Adipocyte (in vitro differentiated cells): ENCODE results near the gene SF3B4.

Experiments used
- DNase-seq: peaks from one replicate; pipeline ENCODE4 v3.0.0-alpha.2; 2015; ENCODE audit warnings: low read depth
- H3K27me3 ChIP-seq: replicated peaks from 2 replicates; pipeline ENCODE4 v1.7.0; 2013; ENCODE audit warnings: mild to moderate bottlenecking, low read length, moderate library complexity; ENCODE audit not compliant: control insufficient read depth, insufficient read depth
- H3K36me3 ChIP-seq: 2 replicates; pipeline ENCODE4 v1.7.0; 2013; ENCODE audit warnings: low read length, mild to moderate bottlenecking, moderate library complexity; ENCODE audit not compliant: control insufficient read depth, insufficient read depth, severe bottlenecking
- H3K4me1 ChIP-seq: 2 replicates; pipeline ENCODE4 v1.7.0; 2013; ENCODE audit warnings: mild to moderate bottlenecking, low read length, moderate library complexity; ENCODE audit not compliant: control insufficient read depth, insufficient read depth
- H3K4me3 ChIP-seq: 2 replicates; pipeline ENCODE4 v1.7.0; 2013; ENCODE audit warnings: mild to moderate bottlenecking, low read length, moderate library complexity
- H3K9ac ChIP-seq: 2 replicates; pipeline ENCODE4 v1.7.0; 2013; ENCODE audit warnings: mild to moderate bottlenecking, low read length, moderate library complexity
- H3K9me3 ChIP-seq: 2 replicates; pipeline ENCODE4 v1.7.0; 2013; ENCODE audit warnings: mild to moderate bottlenecking, low read length, moderate library complexity; ENCODE audit not compliant: control insufficient read depth

Gene SF3B4

DNA sequence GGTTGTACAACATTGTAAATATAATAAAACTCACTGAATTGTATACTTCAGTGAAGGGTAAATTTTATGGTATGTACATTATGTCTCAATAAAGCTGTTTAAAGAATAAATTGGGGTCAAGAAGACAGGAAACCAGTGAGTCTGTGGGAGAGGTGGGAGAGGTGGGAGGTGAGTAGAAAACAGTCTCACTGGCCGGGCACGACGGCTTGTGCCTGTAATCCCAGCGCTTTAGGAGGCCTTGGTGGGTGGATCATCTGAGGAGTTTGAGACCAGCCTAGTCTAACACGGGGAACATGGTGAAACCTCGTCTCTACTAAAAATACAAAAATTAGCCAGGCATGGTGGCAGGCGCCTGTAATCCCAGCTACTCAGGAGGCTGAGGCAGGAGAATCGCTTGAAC lies 4.9 kb upstream of the SF3B4 start:
- Histone ChIP-seq H3K9ac (no peak overlapping the region), H3K4me1 (peaks cover 26% of the 10 kb centered on the region), H3K36me3 (no peaks in the 10 kb centered on the region), H3K4me3 (no peak overlapping the region), H3K27me3 (no peaks in the 10 kb centered on the region), H3K9me3 (no peaks in the 10 kb centered on the region)
- no peak for DNase-seq

DNA sequence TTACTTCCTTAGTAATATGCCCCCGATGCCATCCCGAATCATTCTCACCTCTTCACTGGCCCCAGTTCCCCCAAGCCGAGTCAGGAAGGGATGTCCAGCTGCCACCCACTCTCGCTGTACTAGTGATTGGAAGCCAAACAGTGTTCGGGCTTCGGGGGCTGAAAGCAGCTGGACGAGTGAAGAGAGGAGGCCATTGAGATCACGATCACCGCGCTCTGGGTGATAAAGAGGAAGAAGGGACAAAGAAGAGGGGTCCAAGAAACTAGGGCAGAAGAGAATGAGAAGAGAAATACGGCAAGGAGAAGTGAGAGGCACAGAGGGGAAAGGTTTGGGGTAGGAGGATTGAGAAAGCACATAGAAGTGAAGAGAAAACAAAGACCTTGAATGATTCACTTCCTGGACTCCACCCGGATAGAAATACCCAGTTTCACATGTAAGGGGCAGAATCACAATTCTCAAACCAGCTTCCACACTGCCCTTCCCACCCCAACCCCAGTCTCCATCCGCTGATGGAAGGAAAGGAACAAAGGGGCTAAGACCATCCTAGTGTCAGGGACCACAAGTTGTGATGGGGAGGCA lies 3.7 kb upstream of the SF3B4 start:
- no peak overlapping the region for H3K9ac ChIP-seq
- DNase-seq = no peak
- H3K9me3 ChIP-seq = no peaks in the 10 kb centered on the region
- H3K4me1 ChIP-seq = peaks cover 20% of the 10 kb centered on the region
- no peak overlapping the region for H3K4me3 ChIP-seq
- H3K36me3 ChIP-seq = peaks cover 5% of the 10 kb centered on the region
- H3K27me3 ChIP-seq = no peaks in the 10 kb centered on the region

DNA sequence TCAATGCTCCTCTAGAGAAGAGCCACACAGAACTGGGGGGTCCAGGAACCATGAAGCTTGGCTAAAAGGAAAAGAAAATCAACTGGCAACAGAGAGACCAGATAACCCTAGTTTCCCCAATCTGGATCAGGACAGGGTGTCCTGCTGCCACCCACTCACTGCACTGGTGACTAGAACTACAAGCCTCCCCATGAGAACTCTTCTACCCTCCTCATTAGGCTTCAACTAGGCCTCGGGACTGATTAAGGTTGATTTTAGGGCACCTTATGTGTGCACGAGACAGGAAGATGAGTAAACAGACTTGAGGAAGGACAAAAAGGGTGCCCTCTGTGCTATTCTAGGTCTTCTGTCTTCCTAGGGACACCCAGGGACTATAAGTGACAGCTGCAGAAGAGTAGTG lies 2.3 kb upstream of the SF3B4 start:
- Histone ChIP-seq H3K27me3 (no peaks in the 10 kb centered on the region), H3K9ac (no peak overlapping the region)
- DNase-seq = no peak

DNA sequence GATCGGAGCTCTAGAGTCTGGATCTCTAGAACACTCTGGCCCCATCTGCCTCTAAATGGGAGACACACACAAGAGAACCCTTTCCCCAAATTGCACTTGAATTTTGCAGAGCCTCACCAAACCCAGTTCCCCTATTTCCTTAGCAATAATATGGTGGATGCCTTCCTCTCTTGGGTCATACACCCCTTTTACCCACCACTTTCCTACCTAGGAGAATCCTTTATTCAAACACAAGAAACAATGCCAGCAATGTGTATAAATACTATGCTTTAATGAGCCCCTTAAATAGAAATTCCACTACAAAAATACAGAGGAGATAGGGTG lies 760 bp upstream of the SF3B4 start:
- no peaks in the 10 kb centered on the region for H3K9me3 ChIP-seq
- H3K27me3 ChIP-seq = no peaks in the 10 kb centered on the region
- peak overlapping the region; percentile 95 for H3K4me3 ChIP-seq

More for the DNA sequence above, 2.3 kb upstream of the SF3B4 start:
- Histone ChIP-seq H3K36me3 (peaks cover 19% of the 10 kb centered on the region), H3K4me1 (peaks cover 27% of the 10 kb centered on the region), H3K4me3 (no peak overlapping the region), H3K9me3 (no peaks in the 10 kb centered on the region)

DNA sequence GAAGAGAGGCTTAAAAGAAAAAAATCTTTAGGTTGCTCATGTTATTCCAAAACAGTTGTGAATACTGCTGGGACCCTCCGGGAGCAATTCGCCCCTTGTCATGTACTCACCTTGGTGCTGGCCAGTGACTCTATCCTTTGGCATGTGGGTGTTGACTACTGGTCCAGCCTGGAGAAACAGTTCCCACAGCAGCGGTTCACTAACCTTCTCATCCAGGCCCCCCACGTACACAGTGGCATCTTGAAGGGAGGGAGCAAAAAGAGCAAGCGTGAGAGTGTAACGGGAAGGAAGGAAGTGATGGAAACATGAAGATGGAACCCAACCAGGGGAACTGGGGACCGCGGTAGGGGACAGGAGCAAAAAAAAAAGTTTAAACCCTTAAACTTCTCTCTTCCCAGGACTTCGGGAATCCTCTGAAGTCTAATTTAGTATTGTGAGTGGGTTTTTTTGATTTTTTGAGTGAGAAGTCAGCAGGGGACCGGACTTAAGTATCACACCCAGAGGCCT lies 494 bp downstream of the SF3B4 start:
- Histone ChIP-seq H3K36me3 (peaks cover 45% of the 10 kb centered on the region), H3K27me3 (no peaks in the 10 kb centered on the region), H3K9me3 (no peaks in the 10 kb centered on the region), H3K4me3 (peak overlapping the region; percentile 95), H3K9ac (peak overlapping the region; percentile 97), H3K4me1 (peaks cover 32% of the 10 kb centered on the region)
- peak; percentile 28 for DNase-seq

More for the DNA sequence above, 760 bp upstream of the SF3B4 start:
- Histone ChIP-seq H3K36me3 (peaks cover 34% of the 10 kb centered on the region), H3K9ac (peak overlapping the region; percentile 97), H3K4me1 (peaks cover 32% of the 10 kb centered on the region)
- no peak for DNase-seq

DNA sequence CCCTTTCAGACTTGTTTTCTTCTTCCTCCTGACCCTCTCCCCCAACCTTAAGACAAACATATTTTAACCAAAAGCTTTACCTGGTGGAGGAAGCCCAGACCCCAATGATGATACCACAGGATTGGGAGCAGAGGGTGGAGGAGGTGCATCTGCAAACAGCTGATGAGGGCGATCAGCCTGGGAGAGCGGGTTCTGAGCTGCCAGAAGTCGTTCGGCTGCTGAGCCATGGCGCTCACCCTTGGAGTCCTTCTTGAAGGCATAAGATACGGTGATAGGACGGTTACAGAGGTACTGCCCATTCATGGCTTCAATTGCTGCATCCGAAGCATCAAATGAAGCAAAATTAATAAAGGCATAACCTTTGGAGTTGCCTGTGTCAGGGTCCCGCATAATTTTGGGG lies 1.3 kb downstream of the SF3B4 start:
- peak overlapping the region; percentile 97 for H3K9ac ChIP-seq
- H3K36me3 ChIP-seq = peaks cover 45% of the 10 kb centered on the region
- no peak for DNase-seq
- no peaks in the 10 kb centered on the region for H3K27me3 ChIP-seq
- peak overlapping the region; percentile 95 for H3K4me3 ChIP-seq
- H3K9me3 ChIP-seq = no peaks in the 10 kb centered on the region
- H3K4me1 ChIP-seq = peaks cover 32% of the 10 kb centered on the region

DNA sequence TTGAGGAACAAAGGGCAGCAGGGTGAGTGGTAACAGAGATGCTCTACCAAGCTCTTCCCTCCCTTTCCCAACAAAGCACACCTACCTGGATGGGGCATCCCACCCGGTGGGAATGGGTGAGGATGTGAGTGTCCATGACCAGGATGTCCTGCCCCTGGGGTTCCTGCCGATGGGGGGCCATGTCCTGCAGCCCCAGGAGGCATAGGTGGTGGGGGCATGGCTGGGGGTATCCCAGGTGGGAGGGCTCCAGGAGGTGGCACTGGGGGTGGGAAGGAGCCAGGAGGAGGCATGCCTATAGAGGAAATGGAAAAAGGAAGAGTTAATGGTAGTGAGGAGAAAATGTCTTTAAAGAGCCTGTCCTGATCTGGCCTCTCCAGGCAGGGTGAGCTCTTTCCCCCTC lies 1.9 kb downstream of the SF3B4 start:
- Histone ChIP-seq H3K4me3 (peak overlapping the region; percentile 95), H3K4me1 (peaks cover 32% of the 10 kb centered on the region), H3K36me3 (peaks cover 45% of the 10 kb centered on the region), H3K9me3 (no peaks in the 10 kb centered on the region), H3K27me3 (no peaks in the 10 kb centered on the region), H3K9ac (peak overlapping the region; percentile 37)
- no peak for DNase-seq

DNA sequence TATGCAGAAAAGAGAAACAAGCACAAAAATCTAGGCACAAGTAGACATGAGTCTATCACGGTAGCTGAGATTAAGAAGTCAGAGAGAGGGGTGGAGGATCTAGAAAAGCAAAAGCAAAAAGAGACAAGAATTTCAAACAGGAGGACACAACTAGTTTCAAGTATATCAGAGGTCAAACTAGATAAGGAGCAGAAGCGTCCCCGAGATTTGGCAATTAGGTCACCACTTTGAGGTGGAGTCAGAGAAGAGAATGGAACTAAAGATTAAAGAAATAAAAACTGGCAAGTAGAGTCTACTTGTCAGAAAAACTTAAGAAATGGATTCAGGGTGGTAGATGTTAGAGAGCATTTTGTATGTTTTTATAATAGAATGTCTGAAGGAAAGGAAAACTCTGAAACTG lies 2.3 kb downstream of the SF3B4 start:
- Histone ChIP-seq H3K9me3 (no peaks in the 10 kb centered on the region), H3K4me3 (peak overlapping the region; percentile 95), H3K9ac (peak overlapping the region; percentile 37), H3K27me3 (no peaks in the 10 kb centered on the region), H3K4me1 (peaks cover 32% of the 10 kb centered on the region), H3K36me3 (peaks cover 45% of the 10 kb centered on the region)
- DNase-seq = no peak

DNA sequence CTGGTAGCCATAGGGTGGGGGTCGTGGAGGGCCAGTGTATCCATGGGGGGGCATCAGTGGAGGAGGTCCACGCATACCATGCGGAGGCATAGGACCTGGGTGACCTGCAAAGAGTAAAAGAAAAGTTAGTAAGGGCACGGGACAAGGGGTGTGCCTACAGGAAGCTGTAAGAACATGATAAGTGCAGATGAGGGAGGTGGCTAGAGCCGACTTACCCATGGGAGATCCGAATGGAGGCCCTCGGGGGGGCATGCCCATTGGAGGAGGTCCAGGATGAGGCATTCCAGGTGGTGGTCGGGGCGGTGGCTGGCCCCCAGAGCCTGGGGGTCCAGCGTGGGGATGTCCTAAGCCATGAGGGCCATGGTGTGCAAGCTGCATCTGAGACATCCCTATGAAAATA lies 4.0 kb downstream of the SF3B4 start:
- Histone ChIP-seq H3K36me3 (peaks cover 45% of the 10 kb centered on the region), H3K9me3 (no peaks in the 10 kb centered on the region), H3K9ac (no peak overlapping the region), H3K27me3 (peaks cover under 1% of the 10 kb centered on the region), H3K4me3 (no peak overlapping the region), H3K4me1 (peaks cover 31% of the 10 kb centered on the region)
- no peak for DNase-seq

DNA sequence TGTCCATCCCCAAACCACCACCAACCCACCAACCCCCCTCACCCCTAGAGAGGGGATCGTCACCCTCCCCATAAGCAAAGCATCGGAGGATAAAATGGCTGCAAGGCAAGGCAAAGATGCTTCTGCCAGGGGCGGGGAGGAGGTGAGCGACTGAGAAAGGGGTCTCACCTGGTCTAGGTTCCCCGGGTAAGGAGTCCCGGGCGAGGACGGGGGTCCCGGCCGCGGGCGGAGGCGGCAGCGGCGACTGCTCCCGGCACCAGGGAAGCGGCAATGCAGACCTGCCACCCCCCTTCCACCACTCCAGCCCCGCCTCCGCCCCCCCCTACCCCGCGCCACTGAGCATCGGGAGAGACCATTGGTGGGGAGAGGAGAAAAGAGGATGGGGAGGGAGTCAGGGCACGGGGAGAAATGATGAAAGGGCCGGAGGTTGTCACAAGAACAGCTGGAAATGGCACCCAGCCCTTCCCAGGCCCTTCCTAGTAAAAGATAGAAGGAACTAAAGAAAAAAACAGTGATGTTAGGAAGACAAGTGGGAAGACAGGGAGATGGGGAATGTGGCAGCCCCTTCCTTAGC lies 9.9 kb downstream of the SF3B4 start, which contains the start of gene SV2A:
SV2A (minus strand) TSS at position 274 of the 574 bp plus-strand sequence. CDS start 4,004 bp downstream, outside the sequence.
- Histone ChIP-seq H3K9ac (peak within 1 kb of the TSS; percentile 78), H3K27me3 (peaks cover 6% of the 10 kb centered on the region), H3K4me3 (peak within 1 kb of the TSS; percentile 79), H3K9me3 (no peaks in the 10 kb centered on the region), H3K4me1 (no peaks in the 10 kb centered on the region), H3K36me3 (peaks cover 14% of the 10 kb centered on the region)
- peak; percentile 80 for DNase-seq

DNA sequence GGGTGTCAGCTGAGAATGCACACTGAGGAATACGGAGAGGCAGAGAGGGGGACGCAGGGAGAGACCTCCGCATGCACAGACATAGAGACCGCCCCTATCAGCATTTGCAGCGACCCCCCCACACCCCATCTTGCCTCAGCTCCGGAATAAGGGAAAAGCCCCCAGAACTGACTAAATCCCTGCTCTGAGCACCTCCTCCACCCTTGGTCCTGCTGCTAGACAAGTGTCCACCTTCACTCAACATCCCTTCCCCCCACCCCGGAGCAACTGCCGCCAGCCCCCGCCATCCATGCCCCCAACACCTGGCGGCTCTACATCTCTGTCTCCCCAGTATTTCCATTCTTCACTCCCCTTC lies 10.7 kb downstream of the SF3B4 start:
- no peak for DNase-seq
- Histone ChIP-seq H3K4me3 (peak overlapping the region; percentile 79), H3K36me3 (peaks cover 10% of the 10 kb centered on the region), H3K4me1 (no peaks in the 10 kb centered on the region), H3K9ac (peak overlapping the region; percentile 78), H3K27me3 (peaks cover 6% of the 10 kb centered on the region), H3K9me3 (no peaks in the 10 kb centered on the region)
